EL (cell line): Measurements from ENCODE around the gene GLIS1.
A peak's percentile ranks its signal among the peaks of the same experiment; 100 is the strongest.

Source experiments
- DNase-seq: peaks from one replicate; pipeline ENCODE4 v3.0.0-alpha.2; 2016

Gene GLIS1

GRCh38 chr1:53693339-53693738 is 45.6 kb downstream of the GLIS1 start:
- peak; percentile 44 for DNase-seq

GRCh38 chr1:53691326-53691725 is 47.6 kb downstream of the GLIS1 start:
- no peak for DNase-seq

GRCh38 chr1:53690411-53690810 is 48.6 kb downstream of the GLIS1 start:
- DNase-seq: no peak

- no peak for DNase-seq
These were observed 49.1 kb downstream of the GLIS1 start for GRCh38 chr1:53689736-53690326.

GRCh38 chr1:53689223-53689622 is 49.7 kb downstream of the GLIS1 start:
- DNase-seq: no peak

- no peak for DNase-seq
These were observed 50.4 kb downstream of the GLIS1 start for GRCh38 chr1:53688381-53689102.

GRCh38 chr1:53687901-53688300 is 51.1 kb downstream of the GLIS1 start:
- DNase-seq: no peak

GRCh38 chr1:53687426-53687825 is 51.5 kb downstream of the GLIS1 start:
- no peak for DNase-seq

GRCh38 chr1:53686965-53687267 is 52.0 kb downstream of the GLIS1 start:
- no peak for DNase-seq

GRCh38 chr1:53686091-53686964 is 52.6 kb downstream of the GLIS1 start:
- peak; percentile 77 for DNase-seq

- peak; percentile 59 for DNase-seq
These were observed 53.5 kb downstream of the GLIS1 start for GRCh38 chr1:53685272-53686051.

GRCh38 chr1:53684741-53685140 is 54.2 kb downstream of the GLIS1 start:
- no peak for DNase-seq

- DNase-seq: peak; percentile 23
These were observed 54.8 kb downstream of the GLIS1 start for GRCh38 chr1:53683986-53684740.

- DNase-seq: no peak
These were observed 56.1 kb downstream of the GLIS1 start for GRCh38 chr1:53682881-53683280.

- no peak for DNase-seq
These were observed 56.8 kb downstream of the GLIS1 start for GRCh38 chr1:53681977-53682685.

GRCh38 chr1:53681351-53681976 is 57.5 kb downstream of the GLIS1 start:
- no peak for DNase-seq

GRCh38 chr1:53680868-53681267 is 58.1 kb downstream of the GLIS1 start:
- DNase-seq: no peak

GRCh38 chr1:53678938-53679825 is 59.8 kb downstream of the GLIS1 start:
- DNase-seq: no peak

GRCh38 chr1:53678507-53678906 is 60.5 kb downstream of the GLIS1 start:
- DNase-seq: no peak

GRCh38 chr1:53678046-53678445 is 60.9 kb downstream of the GLIS1 start:
- DNase-seq: no peak
